ENCODE measurements around the gene ATRIP.

The ATRIP gene

DNA sequence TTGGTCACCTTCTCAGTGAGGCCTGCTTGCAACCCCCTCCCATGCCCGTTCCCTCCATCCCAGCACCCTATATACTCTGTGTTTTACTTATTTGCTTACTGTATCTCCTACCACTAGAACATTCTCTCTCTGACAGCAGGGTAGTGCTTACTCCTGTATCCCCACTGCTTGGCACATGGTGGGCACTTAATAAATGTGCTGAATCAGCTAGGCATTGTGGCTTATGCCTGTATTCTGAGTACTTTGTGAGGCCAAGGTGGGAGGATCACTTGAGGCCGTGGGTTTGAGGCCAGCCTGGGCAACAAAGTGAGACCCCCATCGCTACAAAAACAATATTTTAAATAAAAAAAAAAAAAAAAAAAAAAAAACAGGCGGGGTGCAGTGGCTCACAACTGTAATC, 65.0 kb downstream of the ATRIP start:
- TF ChIP-seq, protein P1, sequence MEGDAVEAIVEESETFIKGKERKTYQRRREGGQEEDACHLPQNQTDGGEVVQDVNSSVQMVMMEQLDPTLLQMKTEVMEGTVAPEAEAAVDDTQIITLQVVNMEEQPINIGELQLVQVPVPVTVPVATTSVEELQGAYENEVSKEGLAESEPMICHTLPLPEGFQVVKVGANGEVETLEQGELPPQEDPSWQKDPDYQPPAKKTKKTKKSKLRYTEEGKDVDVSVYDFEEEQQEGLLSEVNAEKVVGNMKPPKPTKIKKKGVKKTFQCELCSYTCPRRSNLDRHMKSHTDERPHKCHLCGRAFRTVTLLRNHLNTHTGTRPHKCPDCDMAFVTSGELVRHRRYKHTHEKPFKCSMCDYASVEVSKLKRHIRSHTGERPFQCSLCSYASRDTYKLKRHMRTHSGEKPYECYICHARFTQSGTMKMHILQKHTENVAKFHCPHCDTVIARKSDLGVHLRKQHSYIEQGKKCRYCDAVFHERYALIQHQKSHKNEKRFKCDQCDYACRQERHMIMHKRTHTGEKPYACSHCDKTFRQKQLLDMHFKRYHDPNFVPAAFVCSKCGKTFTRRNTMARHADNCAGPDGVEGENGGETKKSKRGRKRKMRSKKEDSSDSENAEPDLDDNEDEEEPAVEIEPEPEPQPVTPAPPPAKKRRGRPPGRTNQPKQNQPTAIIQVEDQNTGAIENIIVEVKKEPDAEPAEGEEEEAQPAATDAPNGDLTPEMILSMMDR (IDR thresholded peaks at IDR 0.05; ENCODE audit: extremely low read depth, insufficient read depth, missing control alignments), result no peak
- DNase-seq (ENCODE audit: low spot score), result no peak
- in situ Hi-C loops (cut with MboI; ENCODE audit: low pct_unique_long_range_greater_than_20kb, low sequenced_read_pairs, unreplicated experiment), result no loop called here

DNA sequence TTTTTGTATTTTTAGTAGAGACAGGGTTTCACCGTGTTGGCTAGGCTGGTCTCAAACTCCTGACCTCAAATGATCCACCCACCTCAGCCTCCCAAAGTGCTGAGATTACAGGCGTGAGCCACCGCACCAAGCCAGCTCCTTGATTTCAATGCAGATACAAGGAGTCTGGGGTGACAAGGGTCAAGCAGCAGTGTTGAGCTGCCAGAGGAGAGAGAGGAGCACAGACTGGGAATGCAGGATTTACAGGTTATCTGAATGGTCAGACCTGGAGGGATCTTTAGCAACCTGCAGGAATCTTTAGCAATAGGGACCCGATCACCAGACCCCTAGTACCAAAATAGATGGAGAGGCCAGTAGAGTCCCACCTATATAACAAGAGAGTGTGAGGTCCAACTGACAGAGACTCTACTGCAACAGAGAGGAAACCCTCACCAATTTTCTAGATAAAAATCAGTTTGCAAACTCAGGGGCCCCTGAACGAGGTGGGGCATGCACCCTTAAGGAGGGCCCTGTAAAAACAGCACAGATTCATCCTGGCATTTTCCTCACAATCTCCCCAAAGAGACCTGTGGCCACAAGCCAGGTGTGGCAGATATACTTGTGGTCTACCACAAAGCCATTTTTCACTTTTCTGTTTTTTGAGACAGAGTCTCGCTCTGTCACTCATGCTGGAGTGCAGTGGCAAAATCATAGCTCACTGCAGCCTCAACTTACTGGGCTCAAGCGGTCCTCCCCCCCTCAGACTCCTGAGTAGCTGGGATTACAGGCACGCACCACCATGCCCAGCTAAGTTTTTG, 68.1 kb downstream of the ATRIP start:
- DNase-seq (ENCODE audit: low spot score), result peak; percentile 30
- in situ Hi-C loops (cut with MboI; ENCODE audit: low pct_unique_long_range_greater_than_20kb, low sequenced_read_pairs, unreplicated experiment), result no loop called here
- TF ChIP-seq, protein P1 (IDR thresholded peaks at IDR 0.05; ENCODE audit: extremely low read depth, insufficient read depth, missing control alignments), result no peak

Data from GM13977 (cell line).